ENCODE measurements around the gene SERGEF. TPM values are rescaled to one million over a fixed set of nuclear protein-coding genes. Genes with fewer than 3 reads are reported as not detected.

The SERGEF gene
- total and polyA plus RNA-seq, 7 donors: 11.1 to 33.1 (median 26.0) TPM

DNA sequence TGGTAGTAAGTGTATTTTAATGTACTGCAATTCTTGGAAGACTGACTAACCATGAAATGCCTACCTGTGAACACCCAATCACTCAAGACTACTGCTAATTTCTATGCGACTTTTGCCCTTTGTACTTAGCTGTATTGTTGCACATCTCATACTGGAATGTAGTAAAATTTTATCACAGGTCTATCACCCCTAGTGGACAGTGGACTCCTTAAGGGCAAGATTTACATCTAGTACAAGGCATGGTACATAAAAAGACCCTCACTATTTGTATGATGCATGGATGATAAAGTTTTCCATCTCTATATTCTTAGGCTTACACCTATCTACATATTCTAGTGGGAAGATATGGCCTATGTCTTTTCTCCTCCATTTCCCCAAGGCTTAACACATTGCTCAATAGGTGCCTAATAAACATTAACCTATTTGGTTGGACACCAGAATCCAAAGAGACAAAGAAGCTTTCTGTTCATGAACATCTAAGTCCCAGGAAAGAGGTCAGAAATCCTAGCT lies 26.1 kb downstream of the SERGEF start:
- Histone ChIP-seq H3K4me3 (no peak overlapping the region), H3K4me1 (peaks cover 15% of the 10 kb centered on the region), H3K9me3 (no peaks in the 10 kb centered on the region), H3K36me3 (ENCODE audit: insufficient read depth in 1 of 2, low read depth in 1 of 2) (peaks cover 0 to 26% of the 10 kb centered on the region in 2 donors), H3K27me3 (ENCODE audit: insufficient read depth in 3 of 3, low read length in 2 of 3) (no peaks in the 10 kb centered on the region), H3K27ac (peak overlapping the region; percentile 75)
- TF ChIP-seq, protein P1, sequence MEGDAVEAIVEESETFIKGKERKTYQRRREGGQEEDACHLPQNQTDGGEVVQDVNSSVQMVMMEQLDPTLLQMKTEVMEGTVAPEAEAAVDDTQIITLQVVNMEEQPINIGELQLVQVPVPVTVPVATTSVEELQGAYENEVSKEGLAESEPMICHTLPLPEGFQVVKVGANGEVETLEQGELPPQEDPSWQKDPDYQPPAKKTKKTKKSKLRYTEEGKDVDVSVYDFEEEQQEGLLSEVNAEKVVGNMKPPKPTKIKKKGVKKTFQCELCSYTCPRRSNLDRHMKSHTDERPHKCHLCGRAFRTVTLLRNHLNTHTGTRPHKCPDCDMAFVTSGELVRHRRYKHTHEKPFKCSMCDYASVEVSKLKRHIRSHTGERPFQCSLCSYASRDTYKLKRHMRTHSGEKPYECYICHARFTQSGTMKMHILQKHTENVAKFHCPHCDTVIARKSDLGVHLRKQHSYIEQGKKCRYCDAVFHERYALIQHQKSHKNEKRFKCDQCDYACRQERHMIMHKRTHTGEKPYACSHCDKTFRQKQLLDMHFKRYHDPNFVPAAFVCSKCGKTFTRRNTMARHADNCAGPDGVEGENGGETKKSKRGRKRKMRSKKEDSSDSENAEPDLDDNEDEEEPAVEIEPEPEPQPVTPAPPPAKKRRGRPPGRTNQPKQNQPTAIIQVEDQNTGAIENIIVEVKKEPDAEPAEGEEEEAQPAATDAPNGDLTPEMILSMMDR (IDR thresholded peaks at IDR 0.05): no peak
- no peak for DNase-seq
- peak in 2 of 4 donors; percentile 20 to 22 for ATAC-seq
- intact Hi-C loops (cut with DNase I): no loop called here
- WGBS, 3 donors: 83 to 94% (median 90%) methylated on average over 1 of the region's 1 CpG

DNA sequence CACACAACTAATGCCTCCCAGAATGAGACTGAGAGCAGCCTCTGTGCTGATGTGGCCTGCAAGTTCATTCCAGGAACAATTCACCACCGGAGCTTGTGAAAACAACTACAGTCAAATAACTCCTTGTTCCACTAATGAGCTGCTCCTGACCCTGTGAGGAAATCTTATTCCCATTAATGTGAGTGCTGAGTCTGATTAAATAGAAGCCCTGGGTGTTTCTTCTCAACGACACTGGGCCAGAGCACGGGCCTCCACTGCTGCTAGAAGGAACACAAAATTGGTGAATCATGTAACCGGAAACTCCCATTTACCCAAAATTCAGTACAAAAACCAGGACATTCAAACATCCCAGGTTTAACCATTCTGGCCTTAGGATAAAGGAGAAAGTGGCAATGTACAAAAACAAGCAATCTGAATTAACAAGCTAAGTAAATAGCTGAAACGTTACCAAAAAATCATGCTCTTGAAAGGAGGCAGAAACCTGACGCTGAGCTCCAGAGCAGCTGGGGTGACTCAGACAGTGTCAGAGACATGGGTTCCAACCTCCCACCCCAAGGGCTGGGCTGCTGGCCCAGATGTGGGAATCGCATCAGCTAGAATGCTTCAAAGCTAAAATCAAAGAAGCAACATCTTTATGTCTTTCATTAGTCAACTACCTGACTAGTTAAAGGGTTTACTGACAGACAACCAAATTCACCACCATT lies 26.7 kb downstream of the SERGEF start:
- Histone ChIP-seq H3K27ac (peak overlapping the region; percentile 75), H3K36me3 (ENCODE audit: insufficient read depth in 1 of 2, low read depth in 1 of 2) (peaks cover 0 to 33% of the 10 kb centered on the region in 2 donors), H3K4me3 (no peak overlapping the region), H3K27me3 (ENCODE audit: insufficient read depth in 3 of 3, low read length in 2 of 3) (no peaks in the 10 kb centered on the region), H3K9me3 (no peaks in the 10 kb centered on the region), H3K4me1 (peaks cover 15% of the 10 kb centered on the region)
- peak; percentile 78 to 86 (median 84) for ATAC-seq
- 33 to 49% (median 40%) methylated on average over 7 of the region's 7 CpGs for WGBS, 3 donors
- peak; percentile 45 to 62 for DNase-seq
- TF ChIP-seq, protein P1 (IDR thresholded peaks at IDR 0.05): no peak
- intact Hi-C loops (cut with DNase I): no loop called here

DNA sequence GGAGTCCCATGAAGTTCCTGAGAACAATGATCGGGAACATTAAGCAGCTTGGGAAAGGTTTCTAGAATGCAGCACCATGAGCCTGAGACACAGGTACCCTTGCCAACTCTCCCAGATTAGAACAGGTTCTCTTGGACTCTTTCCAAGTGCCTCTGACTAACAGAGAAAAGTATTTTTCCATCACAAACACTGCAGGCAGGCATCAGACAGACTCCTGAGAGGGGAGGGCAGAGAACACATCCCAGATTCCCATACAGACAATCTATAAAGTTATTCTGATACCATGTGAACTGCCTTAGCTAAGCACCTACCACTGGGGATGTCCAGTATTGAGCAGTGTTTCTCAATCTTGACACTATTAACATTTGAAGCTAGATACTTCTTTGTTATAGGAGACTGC lies 27.3 kb downstream of the SERGEF start:
- WGBS, 3 donors: 25 to 39% (median 38%) methylated on average over 1 of the region's 1 CpG
- DNase-seq (no peak), ATAC-seq (peak; percentile 65 to 85 (median 76))
- Histone ChIP-seq H3K4me1 (peaks cover 15% of the 10 kb centered on the region), H3K36me3 (ENCODE audit: insufficient read depth in 1 of 2, low read depth in 1 of 2) (peaks cover 0 to 33% of the 10 kb centered on the region in 2 donors), H3K27me3 (ENCODE audit: insufficient read depth in 3 of 3, low read length in 2 of 3) (no peaks in the 10 kb centered on the region), H3K9me3 (no peaks in the 10 kb centered on the region), H3K4me3 (no peak overlapping the region), H3K27ac (peak overlapping the region; percentile 75)
- intact Hi-C loops (cut with DNase I): no loop called here
- TF ChIP-seq, protein P1 (IDR thresholded peaks at IDR 0.05): no peak

DNA sequence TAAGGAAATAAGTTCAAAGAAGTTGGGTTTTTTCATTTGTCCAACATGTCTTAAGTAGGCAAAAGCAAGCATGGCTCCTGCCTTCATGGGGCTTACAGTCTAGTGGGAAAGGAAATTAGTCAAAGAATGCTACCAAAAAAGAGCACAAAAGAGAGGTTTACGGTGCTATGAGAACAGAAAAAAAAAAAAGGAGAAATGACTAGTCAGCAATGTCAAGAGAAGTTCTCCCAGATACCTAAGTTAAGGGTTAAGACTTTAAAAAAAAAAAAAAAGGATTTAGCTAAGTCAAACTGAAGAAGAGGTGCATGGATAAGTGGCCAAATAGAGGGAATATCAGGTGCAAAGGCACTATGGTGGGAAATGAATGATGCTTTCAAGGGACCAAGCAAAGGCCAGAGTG lies 29.3 kb downstream of the SERGEF start:
- no peaks in the 10 kb centered on the region for H3K9me3 ChIP-seq
- H3K27ac ChIP-seq: no peak overlapping the region
- TF ChIP-seq, protein P1 (IDR thresholded peaks at IDR 0.05): no peak
- no peak for ATAC-seq
- no peak for DNase-seq
- peaks cover 0 to 32% of the 10 kb centered on the region in 2 donors for H3K36me3 ChIP-seq (ENCODE audit: insufficient read depth in 1 of 2, low read depth in 1 of 2)
- intact Hi-C loops (cut with DNase I): loop anchor here in 1 of 2 donors (5.0 kb wide), 1 partner anchor 386 kb away; no protein-coding TSS in a partner anchor
- H3K4me1 ChIP-seq: peaks cover 20% of the 10 kb centered on the region
- H3K4me3 ChIP-seq: no peak overlapping the region
- WGBS, 3 donors: 86 to 100% (median 88%) methylated on average over 1 of the region's 1 CpG
- no peaks in the 10 kb centered on the region for H3K27me3 ChIP-seq (ENCODE audit: insufficient read depth in 3 of 3, low read length in 2 of 3)
